HEK293T (cell line): ENCODE measurements around the gene RASSF3.

Experiments
- ARNT ChIP-seq: fragments of 450-650 bp; IDR thresholded peaks from 2 replicates; pipeline ENCODE4 v1.6.1; 2017; ENCODE audit warnings: mild to moderate bottlenecking
- CTBP1 ChIP-seq: fragments of 450-650 bp; IDR thresholded peaks from 2 replicates; pipeline ENCODE4 v1.6.1; 2016; ENCODE audit warnings: borderline replicate concordance
- FOXA1 ChIP-seq: fragments of 450-650 bp; IDR thresholded peaks from 2 replicates; pipeline ENCODE4 v1.6.1; 2016; ENCODE audit warnings: mild to moderate bottlenecking
- FOXM1 ChIP-seq: fragments of 450-650 bp; IDR thresholded peaks from 2 replicates; pipeline ENCODE4 v1.6.1; 2017; ENCODE audit warnings: mild to moderate bottlenecking, borderline replicate concordance
- L3MBTL2 ChIP-seq: fragments of 450-650 bp; conservative IDR thresholded peaks from 2 replicates; pipeline ENCODE4 v1.6.1; 2016; ENCODE audit warnings: mild to moderate bottlenecking
- LEF1 ChIP-seq: fragments of 450-650 bp; IDR thresholded peaks from 2 replicates; pipeline ENCODE4 v1.6.1; 2017; ENCODE audit warnings: mild to moderate bottlenecking, borderline replicate concordance
- SUZ12 ChIP-seq: fragments of 450-650 bp; IDR thresholded peaks from 2 replicates; pipeline ENCODE4 v1.6.1; 2016; ENCODE audit warnings: mild to moderate bottlenecking
- ZNF384 ChIP-seq: fragments of 450-650 bp; IDR thresholded peaks from 2 replicates; pipeline ENCODE4 v1.6.1; 2016

- TF ChIP-seq FOXM1 (no peak), LEF1 (no peak), SUZ12 (no peak), ARNT (no peak), CTBP1 (no peak), ZNF384 (no peak), FOXA1 (no peak), L3MBTL2 (no peak)
These were observed 27.4 kb upstream of the RASSF3 start for GRCh38 chr12:64582862-64583261.
